Stimulated activated CD8-positive, alpha-beta memory T cell treated with anti-CD3 and anti-CD28 coated beads, Interleukin-2, amount 100 ng/mL, for 1 hour (primary cell): ENCODE data around the gene CDH1.
"Not testable (repeated sequence)": the region's sequence is repeated elsewhere in the genome, so short reads cannot be mapped to it uniquely, and the experiment has no call there.

Source experiments
- DNase-seq, 2 donors: peaks; one replicate each; pipeline ENCODE4 v3.0.0-alpha.2; 2020; ENCODE audit warnings: low read depth in 2 of 2

Gene CDH1

GRCh38 chr16:68790944-68791343 is 53.9 kb downstream of the CDH1 start:
- DNase-seq: no peak

DNA sequence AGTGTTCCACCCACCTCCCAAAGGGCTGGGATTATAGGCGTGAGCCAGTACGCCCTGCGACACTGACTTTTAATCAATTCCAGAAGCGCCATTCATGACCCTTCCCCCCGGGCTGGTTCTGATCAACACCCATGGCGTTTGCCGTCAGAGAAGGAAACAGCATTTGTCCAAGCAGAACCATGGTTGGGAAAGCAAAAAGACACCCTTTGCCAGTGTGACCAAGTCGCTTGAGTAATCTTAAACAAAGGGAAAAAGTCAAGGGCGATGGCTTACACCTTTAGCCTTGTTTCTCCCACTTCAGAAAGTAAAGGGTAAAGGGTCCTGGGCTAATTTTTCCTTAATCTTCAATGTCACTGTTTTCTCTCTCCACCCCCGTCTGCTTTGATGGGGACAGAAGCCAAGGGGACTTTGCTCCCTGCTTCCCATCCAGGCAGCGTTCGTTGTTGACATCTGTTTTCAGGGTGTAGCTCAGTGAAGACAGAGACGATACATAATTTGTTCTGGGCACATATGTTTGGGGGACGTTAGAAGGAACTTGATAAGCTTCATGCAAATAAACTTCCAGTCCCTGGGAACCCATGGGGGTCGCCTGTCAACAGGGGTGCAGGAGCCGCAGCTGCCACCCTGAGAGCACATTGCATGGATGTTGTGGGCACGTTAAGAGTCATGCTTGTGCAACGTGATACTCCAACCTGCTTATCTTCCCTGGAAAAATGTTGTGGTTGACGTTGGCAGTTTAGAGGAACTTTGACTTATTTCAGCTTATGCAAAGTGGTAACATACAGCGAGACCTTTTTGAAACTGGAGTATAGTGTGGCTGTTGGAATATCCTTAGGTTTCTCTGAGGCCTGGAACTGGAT is 55.6 kb downstream of the CDH1 start:
- DNase-seq: no peak

DNA sequence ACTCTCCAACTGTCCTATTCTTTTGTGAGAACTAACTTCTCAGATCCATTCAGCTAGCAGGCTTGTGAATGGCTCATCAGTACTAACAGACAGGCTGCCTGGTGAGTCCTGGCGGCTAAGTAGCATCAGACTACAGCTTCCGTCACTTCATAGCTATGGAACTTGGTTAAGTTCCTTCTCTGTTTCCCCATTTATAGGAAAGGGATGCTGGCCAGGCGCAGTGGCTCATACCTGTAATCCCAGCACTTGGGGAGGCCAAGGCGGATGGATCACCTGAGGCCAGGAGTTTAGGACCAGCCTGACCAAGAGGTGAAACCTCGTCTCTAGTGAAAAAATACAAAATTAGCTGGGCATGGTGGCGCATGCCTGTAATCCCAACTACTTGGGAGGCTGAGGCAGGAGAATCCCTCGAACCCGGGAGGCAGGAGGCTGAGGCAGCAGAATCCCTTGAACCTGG is 56.3 kb downstream of the CDH1 start:
- DNase-seq: no peak

DNA sequence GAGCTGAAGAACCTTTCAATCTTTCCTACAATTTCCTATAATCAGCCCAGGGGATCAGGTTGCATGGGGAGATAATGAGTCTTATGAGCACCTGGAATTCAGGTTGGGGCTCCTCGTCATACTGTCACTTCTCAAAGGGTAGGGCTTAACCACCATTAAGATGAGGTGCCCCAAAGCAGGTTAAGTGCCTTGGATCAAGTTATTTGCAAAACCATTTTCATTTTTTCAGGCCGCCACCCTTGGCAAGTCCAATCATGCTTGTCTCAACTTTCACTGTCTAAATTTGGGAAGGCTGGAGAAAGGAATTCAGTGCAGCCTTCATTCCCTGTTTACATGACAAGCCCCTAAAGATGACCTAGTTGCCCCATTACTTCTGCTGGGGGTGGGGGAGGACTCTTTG is 61.3 kb downstream of the CDH1 start:
- DNase-seq: no peak

DNA sequence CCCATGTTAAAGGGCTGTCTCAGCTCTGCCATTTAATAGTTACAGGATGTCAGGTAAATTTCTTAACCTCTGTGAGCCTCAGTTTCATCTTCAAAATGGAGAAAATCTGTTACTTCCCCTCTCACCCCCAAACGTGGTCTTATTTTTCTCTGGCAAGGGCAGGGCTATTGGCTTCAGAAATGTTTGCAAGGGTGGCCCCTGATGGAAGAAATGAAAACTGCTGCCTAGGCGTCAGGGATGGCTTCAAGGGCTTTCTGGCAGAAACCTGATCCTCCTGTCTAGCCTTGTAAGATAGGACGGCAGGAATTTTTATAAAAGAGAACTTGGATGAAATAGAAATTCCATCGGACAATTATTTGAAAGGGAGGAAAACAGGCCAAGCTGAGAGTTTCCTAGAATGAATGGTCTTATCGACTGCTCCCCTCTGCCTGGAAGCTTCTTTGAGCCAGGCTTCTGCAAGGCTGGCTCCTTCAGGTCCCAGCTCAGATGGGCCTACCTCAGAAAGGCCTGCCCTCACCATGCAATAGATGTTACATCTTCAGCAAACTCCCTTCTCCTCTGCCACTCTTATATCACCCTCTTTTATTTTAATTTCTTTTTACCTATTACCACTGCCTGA is 63.3 kb downstream of the CDH1 start:
- peak in 1 of 2 donors; percentile 2 for DNase-seq

GRCh38 chr16:68802190-68802589 is 65.1 kb downstream of the CDH1 start:
- DNase-seq: no peak

- no peak for DNase-seq
Observed at GRCh38 chr16:68806422-68806821, 69.3 kb downstream of the CDH1 start.

DNA sequence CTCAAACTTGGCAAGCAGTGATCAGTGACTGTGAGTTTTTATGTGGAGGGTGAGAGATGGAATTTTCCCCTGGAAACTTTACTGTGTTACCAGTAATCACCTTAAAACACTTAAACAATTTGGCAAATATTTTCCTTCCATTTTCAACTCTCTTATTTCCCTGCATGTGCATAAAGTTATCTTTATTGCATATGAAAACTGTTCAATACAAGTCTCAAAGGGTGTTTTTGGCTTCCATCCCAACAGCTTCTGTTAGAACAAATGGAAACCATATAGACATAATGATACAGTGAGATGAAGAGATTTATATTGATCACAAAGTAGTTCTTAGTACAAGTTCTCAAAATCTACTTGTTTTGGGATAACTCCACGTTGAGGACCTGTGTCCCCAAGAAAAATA is 69.9 kb downstream of the CDH1 start:
- no peak for DNase-seq

DNA sequence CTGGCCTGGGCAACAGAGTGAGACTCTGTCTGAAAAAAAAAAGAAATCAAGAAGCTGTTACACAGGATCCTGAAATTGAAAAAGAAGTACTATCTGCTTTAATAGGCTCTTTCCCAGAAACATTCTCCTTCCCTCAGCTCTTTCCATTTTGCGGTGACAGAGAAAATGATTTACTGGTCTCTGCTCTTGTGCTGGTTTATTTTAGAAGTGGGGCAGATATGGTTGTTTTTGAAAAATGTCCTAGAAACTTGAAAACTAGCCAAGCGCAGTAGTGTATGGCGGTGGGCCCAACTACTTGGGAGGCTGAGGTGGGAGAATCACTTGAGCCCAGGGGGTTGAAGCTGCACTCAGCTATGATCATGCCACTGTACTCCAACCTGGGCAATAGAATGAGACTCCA is 77.4 kb downstream of the CDH1 start:
- DNase-seq: no peak

- DNase-seq: no peak
Observed at GRCh38 chr16:68823401-68824135, 86.5 kb downstream of the CDH1 start.

DNA sequence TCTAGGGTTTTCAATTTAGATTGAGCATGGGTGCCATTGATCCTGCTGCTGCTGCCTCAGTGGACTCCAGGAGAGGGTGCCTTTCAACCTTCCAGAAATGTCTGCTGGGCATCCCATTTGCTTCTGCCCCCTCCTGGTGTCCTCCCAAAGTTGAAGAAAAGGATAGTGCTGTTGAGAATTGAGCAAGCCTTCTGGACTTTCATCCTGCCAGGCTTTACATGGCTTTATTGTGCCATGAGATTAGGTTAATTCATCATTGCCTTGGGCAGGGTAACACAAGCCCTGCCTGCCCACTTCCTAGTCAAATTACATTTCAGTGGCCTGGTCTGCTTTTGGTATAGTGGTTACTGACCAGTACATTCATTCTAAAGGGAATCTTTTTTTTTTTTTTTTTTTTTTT is 88.3 kb downstream of the CDH1 start:
- no peak for DNase-seq

- DNase-seq: no peak
Observed at GRCh38 chr16:68826652-68827051, 89.6 kb downstream of the CDH1 start.

DNA sequence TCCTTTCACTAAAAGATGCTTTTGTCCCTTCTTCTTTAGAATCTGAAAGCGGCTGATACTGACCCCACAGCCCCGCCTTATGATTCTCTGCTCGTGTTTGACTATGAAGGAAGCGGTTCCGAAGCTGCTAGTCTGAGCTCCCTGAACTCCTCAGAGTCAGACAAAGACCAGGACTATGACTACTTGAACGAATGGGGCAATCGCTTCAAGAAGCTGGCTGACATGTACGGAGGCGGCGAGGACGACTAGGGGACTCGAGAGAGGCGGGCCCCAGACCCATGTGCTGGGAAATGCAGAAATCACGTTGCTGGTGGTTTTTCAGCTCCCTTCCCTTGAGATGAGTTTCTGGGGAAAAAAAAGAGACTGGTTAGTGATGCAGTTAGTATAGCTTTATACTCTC is 96.2 kb downstream of the CDH1 start:
- no peak for DNase-seq

GRCh38 chr16:68834550-68834949 is 97.5 kb downstream of the CDH1 start:
- DNase-seq: no peak

DNA sequence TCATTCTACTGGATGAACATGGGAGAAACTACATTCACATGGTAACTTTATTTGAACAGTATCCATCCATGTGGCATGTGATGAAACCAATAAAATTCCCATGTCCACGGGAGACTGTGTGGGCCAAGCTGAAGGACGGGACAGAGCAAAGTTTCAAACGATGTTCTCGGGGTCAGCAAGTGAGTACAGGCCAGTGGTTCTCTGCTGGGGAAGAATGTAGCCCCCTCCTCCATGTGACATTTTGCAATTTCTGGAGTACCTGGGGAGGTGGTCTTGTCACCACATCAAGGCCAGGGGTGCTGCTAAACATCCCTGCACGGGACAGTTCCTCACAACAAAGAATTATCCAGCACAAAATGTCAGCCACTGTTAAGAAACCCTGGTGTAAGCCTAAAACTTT is 98.9 kb downstream of the CDH1 start:
- DNase-seq: no peak

- DNase-seq: no peak
Observed at GRCh38 chr16:68839831-68840230, 102.7 kb downstream of the CDH1 start.

DNA sequence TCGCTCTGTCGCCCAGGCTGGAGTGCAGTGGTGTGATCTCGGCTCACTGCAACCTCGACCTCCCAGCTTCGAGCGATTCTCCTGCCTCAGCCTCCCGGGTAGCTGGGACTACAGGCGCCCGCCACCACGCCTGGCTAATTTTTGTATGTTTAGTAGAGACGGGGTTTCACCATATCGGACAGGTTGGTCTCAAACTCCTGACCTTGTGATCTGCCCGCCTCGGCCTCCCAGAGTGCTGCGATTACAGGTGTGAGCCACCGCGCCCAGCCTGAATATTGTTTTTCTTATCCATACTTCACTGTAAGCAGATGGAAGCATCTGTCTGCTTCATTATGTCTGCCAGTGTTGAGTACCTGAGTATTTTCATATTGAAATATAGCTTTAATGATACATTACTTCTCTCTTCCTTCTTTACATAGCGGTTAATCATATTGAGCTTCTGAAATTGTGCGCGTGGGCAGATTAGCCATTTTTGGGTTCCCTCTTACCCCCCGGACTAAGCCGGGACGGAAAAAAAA is 105.9 kb downstream of the CDH1 start:
- not testable (repeated sequence) for DNase-seq

DNA sequence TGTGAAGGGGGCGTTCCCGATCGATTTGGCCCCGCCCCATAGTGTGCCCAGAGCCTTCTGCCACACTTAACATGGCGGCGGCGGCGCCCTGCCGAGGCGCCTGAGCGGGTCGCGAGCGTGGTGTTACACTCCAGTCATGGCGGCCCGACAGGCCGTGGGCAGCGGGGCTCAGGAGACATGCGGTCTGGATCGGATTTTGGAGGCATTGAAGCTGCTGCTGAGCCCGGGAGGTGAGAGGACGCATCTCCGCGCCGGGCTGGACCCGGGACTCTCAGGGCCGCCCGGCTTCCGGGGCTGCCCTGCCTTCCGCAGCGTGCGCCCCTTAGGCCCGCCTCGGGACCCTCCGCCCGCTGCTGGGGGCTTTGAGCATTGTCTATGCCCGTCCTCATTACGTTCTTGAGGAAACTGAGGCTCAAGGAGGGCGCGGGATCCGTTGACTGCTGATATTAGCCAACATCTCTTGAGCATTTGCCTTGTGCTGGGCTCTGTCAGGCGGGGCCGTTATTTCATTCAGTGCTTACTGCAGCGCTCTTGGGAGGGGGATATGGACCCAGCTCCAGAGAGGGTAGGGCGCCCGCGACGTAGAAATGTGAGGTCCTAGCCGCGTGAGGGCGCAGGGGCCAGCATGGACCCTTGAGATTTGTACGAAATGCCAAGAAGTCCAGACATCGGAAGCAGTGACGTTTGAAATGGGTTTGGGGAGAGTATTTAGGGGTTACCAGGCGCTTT is 106.6 kb downstream of the CDH1 start, which contains the start of gene TANGO6:
TANGO6 (plus strand) TSS at position 50 of the 729 bp plus-strand sequence; CDS start at position 137, 87 bp downstream.
- peak; percentile 81 to 85 for DNase-seq

DNA sequence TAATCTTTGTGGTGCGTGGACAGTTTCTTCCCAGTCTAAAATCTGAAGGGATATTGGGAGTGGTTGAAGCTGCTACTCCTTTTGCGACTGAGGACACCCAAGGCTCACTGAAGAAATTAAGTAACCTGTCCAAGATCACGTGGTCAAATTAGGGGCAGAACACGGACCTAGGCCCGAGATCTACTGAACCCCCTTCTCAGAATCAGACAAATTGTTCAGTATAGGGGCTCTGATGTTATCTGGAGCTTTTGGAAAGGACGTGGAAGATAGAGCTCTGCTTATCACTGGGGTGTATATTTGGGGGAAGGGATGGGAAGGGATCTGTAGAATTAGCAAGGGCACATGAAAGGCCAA is 107.1 kb downstream of the CDH1 start:
- DNase-seq: no peak

GRCh38 chr16:68848786-68849185 is 111.7 kb downstream of the CDH1 start:
- no peak for DNase-seq

DNA sequence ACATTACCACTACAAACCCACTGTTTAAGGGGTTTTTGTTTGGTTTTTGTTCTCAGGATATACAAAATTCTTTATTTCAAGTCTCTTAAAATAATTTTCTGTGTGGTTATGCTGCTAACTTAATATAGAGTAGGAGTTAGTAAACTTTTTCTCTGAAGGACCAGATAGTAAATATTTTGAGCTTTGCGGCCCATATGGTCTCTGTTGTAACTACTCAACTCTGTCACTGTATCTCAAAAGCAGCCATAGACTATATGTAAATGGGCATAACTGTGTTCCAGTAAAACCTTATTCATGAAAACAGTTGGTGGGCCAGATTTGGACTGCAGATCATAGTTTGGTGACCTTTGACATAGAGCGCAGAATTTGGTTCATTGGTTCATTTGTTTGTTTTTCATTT is 113.4 kb downstream of the CDH1 start:
- DNase-seq: no peak

DNA sequence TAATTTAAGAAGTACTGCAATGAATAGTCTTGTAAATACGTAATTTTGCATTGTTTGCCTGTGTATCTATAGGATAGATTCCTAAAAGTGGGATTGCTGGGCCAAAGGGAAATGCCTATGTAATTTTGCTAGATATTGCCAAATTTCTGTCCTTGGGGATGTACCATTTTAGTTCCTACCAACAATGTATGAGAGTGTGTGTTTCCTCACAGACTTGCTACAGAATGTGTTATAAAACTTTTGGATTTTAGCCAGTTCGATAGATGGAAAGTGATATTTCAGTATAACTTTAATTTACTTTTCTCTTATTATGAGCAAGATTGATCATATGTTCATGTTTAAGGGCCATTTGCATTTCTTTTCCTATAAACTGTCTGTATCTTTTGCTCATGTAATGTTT is 114.5 kb downstream of the CDH1 start:
- DNase-seq: no peak
